BE2C (cell line): ENCODE data around the gene FGD4.

Source experiments
- DNase-seq: peaks from one replicate; pipeline ENCODE4 v3.0.0-alpha.2; 2020
- H3K27me3 ChIP-seq: fragments of 250-450 bp; sonication (Bioruptor Pico); 2 replicates; pipeline ENCODE4 v1.5.1; 2020; ENCODE audit warnings: mild to moderate bottlenecking
- H3K36me3 ChIP-seq: fragments of 250-450 bp; sonication (Bioruptor Pico); 2 replicates; pipeline ENCODE4 v1.5.1; 2020; ENCODE audit warnings: mild to moderate bottlenecking
- H3K4me1 ChIP-seq: fragments of 250-450 bp; sonication (Bioruptor Pico); 2 replicates; pipeline ENCODE4 v1.5.1; 2020
- H3K4me3 ChIP-seq: 2 replicates; pipeline ENCODE4 v1.5.1; 2011; ENCODE audit warnings: low read depth, low read length
- H3K9me3 ChIP-seq: fragments of 250-450 bp; sonication (Bioruptor Pico); 2 replicates; pipeline ENCODE4 v1.5.1; 2020
- CTCF ChIP-seq: IDR thresholded peaks from 2 replicates; pipeline ENCODE4 v1.5.1; 2012; ENCODE audit warnings: mild to moderate bottlenecking, low read depth, low read length

The FGD4 gene

GRCh38 chr12:32398816-32399369 lies 465 bp upstream of the FGD4 start:
- no peak for DNase-seq
- Histone ChIP-seq H3K27me3 (peaks cover 31% of the 10 kb centered on the region), H3K4me1 (no peaks in the 10 kb centered on the region), H3K4me3 (peak overlapping the region; percentile 62), H3K36me3 (no peaks in the 10 kb centered on the region), H3K9me3 (no peaks in the 10 kb centered on the region)
- TF ChIP-seq CTCF, result no peak

- Histone ChIP-seq H3K27me3 (peaks cover 29% of the 10 kb centered on the region), H3K4me1 (no peaks in the 10 kb centered on the region), H3K4me3 (peak overlapping the region; percentile 62), H3K9me3 (no peaks in the 10 kb centered on the region), H3K36me3 (no peaks in the 10 kb centered on the region)
- no peak for DNase-seq
- no peak for TF ChIP-seq CTCF
These were observed 835 bp downstream of the FGD4 start for GRCh38 chr12:32400114-32400672.

GRCh38 chr12:32400866-32401265 lies 1.5 kb downstream of the FGD4 start:
- Histone ChIP-seq H3K4me3 (no peak overlapping the region), H3K27me3 (peaks cover 27% of the 10 kb centered on the region), H3K36me3 (no peaks in the 10 kb centered on the region), H3K4me1 (no peaks in the 10 kb centered on the region), H3K9me3 (no peaks in the 10 kb centered on the region)
- TF ChIP-seq CTCF, result no peak
- DNase-seq, result no peak

- no peak for TF ChIP-seq CTCF
- H3K4me3 ChIP-seq, result no peak overlapping the region
- H3K9me3 ChIP-seq, result no peaks in the 10 kb centered on the region
- H3K4me1 ChIP-seq, result no peaks in the 10 kb centered on the region
- no peak for DNase-seq
- H3K27me3 ChIP-seq, result peaks cover 27% of the 10 kb centered on the region
- no peaks in the 10 kb centered on the region for H3K36me3 ChIP-seq
These were observed 2.8 kb downstream of the FGD4 start for GRCh38 chr12:32402170-32402569.

- H3K4me1 ChIP-seq, result no peaks in the 10 kb centered on the region
- H3K36me3 ChIP-seq, result no peaks in the 10 kb centered on the region
- no peak overlapping the region for H3K4me3 ChIP-seq
- H3K27me3 ChIP-seq, result peaks cover 27% of the 10 kb centered on the region
- H3K9me3 ChIP-seq, result no peaks in the 10 kb centered on the region
- no peak for DNase-seq
- no peak for TF ChIP-seq CTCF
These were observed 3.6 kb downstream of the FGD4 start for GRCh38 chr12:32402946-32403345.

GRCh38 chr12:32407795-32408194 lies 8.4 kb downstream of the FGD4 start:
- TF ChIP-seq CTCF, result no peak
- DNase-seq, result no peak
- H3K4me1 ChIP-seq, result no peaks in the 10 kb centered on the region
- no peaks in the 10 kb centered on the region for H3K36me3 ChIP-seq
- H3K4me3 ChIP-seq, result no peak overlapping the region
- no peaks in the 10 kb centered on the region for H3K27me3 ChIP-seq
- no peaks in the 10 kb centered on the region for H3K9me3 ChIP-seq
